HFF-Myc (cell line): ENCODE data around the gene NAALADL2.

Source experiments
- DNase-seq: peaks from one replicate; pipeline ENCODE4 v3.0.0-alpha.2; 2011; ENCODE audit warnings: low read depth; ENCODE audit errors: extremely low read depth
- H3K4me3 ChIP-seq: replicated peaks from 2 replicates; pipeline ENCODE4 v1.5.1; 2011; ENCODE audit warnings: low read depth, mild to moderate bottlenecking, control low read depth, low read length
- TF ChIP-seq, protein P1 (sequence below): IDR thresholded peaks from 2 replicates; pipeline ENCODE4 v1.5.1; 2012; ENCODE audit warnings: mild to moderate bottlenecking, low read depth, low read length, control low read depth; ENCODE audit errors: missing control alignments

NAALADL2 gene

DNA sequence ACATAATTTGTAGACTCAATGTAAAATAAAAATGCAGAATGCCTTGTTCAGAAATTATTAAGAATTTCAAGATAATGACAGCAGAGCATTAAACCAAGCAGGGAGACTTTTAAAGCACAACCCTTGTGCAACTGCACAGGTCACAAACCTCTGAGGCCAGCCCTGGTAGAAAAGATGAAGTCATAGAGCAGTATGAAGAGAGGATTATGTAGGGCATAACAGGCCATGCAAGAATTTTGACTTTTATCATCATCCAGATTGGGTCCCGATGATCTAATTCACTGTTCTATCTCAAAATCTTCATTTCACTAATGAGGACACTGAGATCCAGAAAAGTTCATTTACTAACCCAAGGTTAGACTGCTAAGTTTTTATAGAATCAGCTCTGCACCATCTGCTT lies 388.5 kb downstream of the NAALADL2 start:
- TF ChIP-seq, protein P1, sequence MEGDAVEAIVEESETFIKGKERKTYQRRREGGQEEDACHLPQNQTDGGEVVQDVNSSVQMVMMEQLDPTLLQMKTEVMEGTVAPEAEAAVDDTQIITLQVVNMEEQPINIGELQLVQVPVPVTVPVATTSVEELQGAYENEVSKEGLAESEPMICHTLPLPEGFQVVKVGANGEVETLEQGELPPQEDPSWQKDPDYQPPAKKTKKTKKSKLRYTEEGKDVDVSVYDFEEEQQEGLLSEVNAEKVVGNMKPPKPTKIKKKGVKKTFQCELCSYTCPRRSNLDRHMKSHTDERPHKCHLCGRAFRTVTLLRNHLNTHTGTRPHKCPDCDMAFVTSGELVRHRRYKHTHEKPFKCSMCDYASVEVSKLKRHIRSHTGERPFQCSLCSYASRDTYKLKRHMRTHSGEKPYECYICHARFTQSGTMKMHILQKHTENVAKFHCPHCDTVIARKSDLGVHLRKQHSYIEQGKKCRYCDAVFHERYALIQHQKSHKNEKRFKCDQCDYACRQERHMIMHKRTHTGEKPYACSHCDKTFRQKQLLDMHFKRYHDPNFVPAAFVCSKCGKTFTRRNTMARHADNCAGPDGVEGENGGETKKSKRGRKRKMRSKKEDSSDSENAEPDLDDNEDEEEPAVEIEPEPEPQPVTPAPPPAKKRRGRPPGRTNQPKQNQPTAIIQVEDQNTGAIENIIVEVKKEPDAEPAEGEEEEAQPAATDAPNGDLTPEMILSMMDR = no peak

DNA sequence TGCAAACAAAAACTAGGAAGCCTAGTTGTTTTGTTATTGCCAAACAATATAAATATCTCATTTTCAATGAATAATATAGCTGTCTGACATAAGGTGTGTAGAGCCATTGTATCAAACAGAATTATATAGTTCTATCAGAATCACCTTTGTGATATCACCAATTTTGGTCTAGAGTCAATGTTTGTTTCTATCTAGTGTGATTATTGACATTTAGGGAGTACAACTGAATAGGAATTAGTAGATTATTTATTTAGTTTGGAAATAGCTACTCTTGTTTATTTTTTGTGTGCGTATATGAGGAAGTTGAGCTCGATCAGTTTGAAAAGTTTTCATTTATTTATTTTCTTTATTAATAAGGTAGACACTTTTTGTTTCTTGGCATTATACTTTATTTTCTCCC lies 389.7 kb downstream of the NAALADL2 start:
- TF ChIP-seq, protein P1 = no peak
- DNase-seq = no peak
- H3K4me3 ChIP-seq = no peak overlapping the region

More for the DNA sequence above, 388.5 kb downstream of the NAALADL2 start:
- H3K4me3 ChIP-seq = no peak overlapping the region
- no peak for DNase-seq

DNA sequence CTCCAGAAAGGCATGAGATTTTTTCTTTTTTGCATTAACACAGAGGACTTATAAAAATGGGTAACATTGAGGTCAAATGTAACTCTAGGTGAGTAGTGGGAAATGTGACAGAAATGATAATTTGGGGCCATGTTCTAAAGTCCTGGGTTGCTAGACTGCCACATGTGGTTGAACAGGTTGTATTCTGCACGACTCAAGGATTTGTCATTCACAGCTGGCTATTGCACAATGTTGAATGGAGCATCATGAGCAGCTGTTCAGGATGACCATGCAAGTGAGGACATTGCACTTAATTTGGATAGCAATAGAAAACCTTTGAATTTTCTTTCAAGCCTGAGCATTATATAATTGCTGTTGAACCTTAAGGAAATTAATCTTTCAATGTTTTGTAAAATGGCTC lies 396.6 kb downstream of the NAALADL2 start:
- TF ChIP-seq, protein P1 = no peak
- H3K4me3 ChIP-seq = no peak overlapping the region
- DNase-seq = peak; percentile 43

DNA sequence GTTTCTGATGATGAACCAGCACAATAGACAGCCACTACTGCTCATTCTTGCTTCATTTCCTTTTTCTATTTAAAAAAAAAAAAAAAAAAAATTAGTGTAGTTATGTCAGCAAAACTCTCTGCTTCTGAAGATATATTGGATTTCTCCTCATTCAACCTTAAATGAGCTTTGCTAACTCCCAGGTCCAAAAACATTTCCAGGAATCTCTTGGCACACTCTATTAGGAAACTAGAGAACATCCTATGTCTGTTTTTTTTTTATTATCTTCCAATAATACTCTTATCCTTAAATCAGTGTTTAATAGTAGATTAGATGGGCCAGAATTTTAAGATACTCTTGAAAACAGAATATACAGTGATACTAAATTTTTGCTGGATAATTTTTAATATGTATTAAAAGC lies 398.0 kb downstream of the NAALADL2 start:
- TF ChIP-seq, protein P1 = no peak
- no peak for DNase-seq
- H3K4me3 ChIP-seq = no peak overlapping the region

DNA sequence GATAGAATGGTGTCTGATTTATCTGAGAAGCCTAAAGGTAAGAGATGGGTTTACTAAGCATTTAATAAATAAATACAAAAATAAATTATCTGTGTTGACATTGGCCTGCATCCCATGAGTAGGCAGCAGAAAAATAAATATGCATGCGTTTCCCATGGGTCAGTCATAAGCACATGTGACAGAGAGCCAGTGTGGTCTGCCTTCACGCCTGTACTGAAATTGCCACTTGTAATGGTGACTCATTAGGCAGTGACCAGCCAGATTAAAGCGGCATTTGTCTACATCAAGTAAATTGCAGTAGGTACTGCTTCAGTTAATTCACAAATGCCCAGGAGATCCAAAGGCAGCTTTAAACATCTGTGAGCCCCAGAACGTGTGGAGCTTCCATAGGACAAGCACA lies 399.6 kb downstream of the NAALADL2 start:
- no peak overlapping the region for H3K4me3 ChIP-seq
- TF ChIP-seq, protein P1 = no peak
- DNase-seq = no peak

DNA sequence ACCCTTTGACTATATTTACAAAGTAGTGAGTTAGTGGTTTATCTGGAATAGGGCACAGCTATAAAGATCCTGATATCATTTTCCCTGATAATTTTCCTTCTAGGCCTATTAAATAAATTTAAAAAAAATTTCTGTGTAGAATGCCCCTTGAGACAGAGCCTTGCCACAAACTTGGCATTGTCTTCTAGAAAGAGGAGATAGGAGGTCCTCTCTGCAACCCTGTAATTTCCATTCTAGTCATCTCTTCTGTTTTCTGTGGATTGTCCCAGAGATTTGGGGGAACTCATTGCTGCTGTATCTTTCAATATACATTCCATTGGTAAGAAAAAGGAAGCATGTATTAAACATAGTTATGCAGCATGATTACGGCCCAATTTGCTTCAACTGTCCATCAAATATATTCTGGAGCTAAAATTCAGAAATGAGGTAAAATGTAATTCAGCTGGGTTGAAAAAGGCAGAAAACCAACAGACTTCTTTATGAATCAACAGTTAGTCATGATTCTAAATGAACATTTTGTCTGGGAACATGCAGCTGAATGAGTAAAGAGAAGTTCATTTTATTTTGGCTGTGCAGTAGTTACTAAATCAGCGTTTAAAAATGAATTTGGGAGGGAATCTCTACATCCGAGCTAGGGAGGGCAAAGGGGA lies 401.1 kb downstream of the NAALADL2 start:
- no peak overlapping the region for H3K4me3 ChIP-seq
- TF ChIP-seq, protein P1 = no peak
- no peak for DNase-seq

DNA sequence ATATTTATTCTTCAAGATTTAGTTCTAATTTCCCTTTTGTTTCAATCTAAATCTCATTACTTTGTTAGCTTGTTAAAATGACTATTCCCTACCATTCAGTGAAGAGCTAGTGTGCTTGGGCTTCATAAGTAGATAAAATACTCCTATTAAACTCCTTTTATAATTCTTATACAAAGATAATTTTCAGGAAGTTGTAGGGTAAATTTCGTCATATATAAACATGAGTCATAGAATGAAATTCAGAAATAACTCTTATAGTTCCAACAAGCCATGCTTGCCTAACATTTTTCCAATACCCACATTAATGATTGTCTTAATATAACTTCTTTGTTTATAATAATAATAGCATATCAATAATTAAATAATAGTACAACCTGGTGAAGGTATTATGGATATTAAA lies 407.3 kb downstream of the NAALADL2 start:
- no peak for DNase-seq
- TF ChIP-seq, protein P1 = no peak
- H3K4me3 ChIP-seq = no peak overlapping the region
